Loucy (cell line): ENCODE results near the gene IQGAP1.

ENCODE experiments used
- H2AFZ ChIP-seq: fragments of 200-600 bp; sonication (generic); 2 replicates; pipeline ENCODE4 v1.6.0; 2016; ENCODE audit warnings: antibody characterized with exemption, mild to moderate bottlenecking, low read length, moderate library complexity
- H3F3A ChIP-seq: fragments of 200-600 bp; 2 replicates; pipeline ENCODE4 v1.6.0; 2016; ENCODE audit warnings: antibody characterized with exemption, low read depth, mild to moderate bottlenecking
- H3K27me3 ChIP-seq: fragments of 200-600 bp; sonication (generic); 2 replicates; pipeline ENCODE4 v1.6.1; 2014; ENCODE audit warnings: low read length, mild to moderate bottlenecking; ENCODE audit not compliant: insufficient read depth, poor library complexity, severe bottlenecking
- H3K36me3 ChIP-seq: fragments of 200-600 bp; sonication (generic); 2 replicates; pipeline ENCODE4 v1.6.1; 2016; ENCODE audit warnings: low read length; ENCODE audit not compliant: insufficient read depth
- H3K4me1 ChIP-seq: fragments of 200-600 bp; sonication (generic); 2 replicates; pipeline ENCODE4 v1.5.1; 2014; ENCODE audit warnings: low read length, mild to moderate bottlenecking; ENCODE audit not compliant: insufficient read depth, poor library complexity, severe bottlenecking
- H3K4me2 ChIP-seq: fragments of 200-600 bp; sonication (generic); 2 replicates; pipeline ENCODE4 v1.6.0; 2014; ENCODE audit warnings: antibody characterized with exemption, low read length, low read depth, mild to moderate bottlenecking; ENCODE audit not compliant: poor library complexity, severe bottlenecking
- H3K4me3 ChIP-seq: fragments of 200-600 bp; sonication (generic); 2 replicates; pipeline ENCODE4 v1.5.1; 2014; ENCODE audit warnings: low read length, mild to moderate bottlenecking, mixed read lengths; ENCODE audit not compliant: poor library complexity, severe bottlenecking
- H3K79me2 ChIP-seq: fragments of 200-600 bp; sonication (generic); 2 replicates; pipeline ENCODE4 v1.6.1; 2014; ENCODE audit warnings: low read length; ENCODE audit not compliant: insufficient read depth
- H3K9ac ChIP-seq: fragments of 200-600 bp; sonication (generic); 2 replicates; pipeline ENCODE4 v1.6.0; 2014; ENCODE audit warnings: mild to moderate bottlenecking, low read depth, low read length, moderate library complexity; ENCODE audit not compliant: poor library complexity, severe bottlenecking
- H3K9me2 ChIP-seq: fragments of 200-600 bp; sonication (generic); replicated peaks from 2 replicates; pipeline ENCODE4 v1.6.1; 2016; ENCODE audit warnings: low read depth, low read length, mixed read lengths
- H3K9me3 ChIP-seq: fragments of 200-600 bp; sonication (generic); 2 replicates; pipeline ENCODE4 v1.6.1; 2014; ENCODE audit warnings: mild to moderate bottlenecking, antibody characterized with exemption, low read length, low read depth; ENCODE audit not compliant: insufficient read depth
- H4K20me1 ChIP-seq: fragments of 200-600 bp; sonication (generic); 2 replicates; pipeline ENCODE4 v1.6.0; 2014; ENCODE audit warnings: antibody characterized with exemption, low read length, mild to moderate bottlenecking; ENCODE audit not compliant: insufficient read depth, poor library complexity, severe bottlenecking
- EZH2phosphoT487 ChIP-seq: fragments of 200-600 bp; IDR thresholded peaks from 2 replicates; pipeline ENCODE4 v1.6.1; 2018; ENCODE audit warnings: antibody characterized with exemption, mild to moderate bottlenecking, moderate library complexity, borderline replicate concordance
- TF ChIP-seq, protein P1 (sequence below): fragments of 200-600 bp; sonication (generic); conservative IDR thresholded peaks from 2 replicates; pipeline ENCODE4 v1.5.1; 2014; ENCODE audit warnings: mild to moderate bottlenecking, antibody characterized with exemption, low read length

IQGAP1 gene

GRCh38 chr15:90422936-90423335 is 34.9 kb downstream of the IQGAP1 start:
- no peak overlapping the region for H3K4me2 ChIP-seq
- no peak overlapping the region for H3K4me3 ChIP-seq
- H4K20me1 ChIP-seq: peaks cover 36% of the 10 kb centered on the region
- H3K27me3 ChIP-seq: no peaks in the 10 kb centered on the region
- H2AFZ ChIP-seq: no peak overlapping the region
- peaks cover 19% of the 10 kb centered on the region for H3K4me1 ChIP-seq
- H3K9me3 ChIP-seq: no peaks in the 10 kb centered on the region
- TF ChIP-seq, protein P1, sequence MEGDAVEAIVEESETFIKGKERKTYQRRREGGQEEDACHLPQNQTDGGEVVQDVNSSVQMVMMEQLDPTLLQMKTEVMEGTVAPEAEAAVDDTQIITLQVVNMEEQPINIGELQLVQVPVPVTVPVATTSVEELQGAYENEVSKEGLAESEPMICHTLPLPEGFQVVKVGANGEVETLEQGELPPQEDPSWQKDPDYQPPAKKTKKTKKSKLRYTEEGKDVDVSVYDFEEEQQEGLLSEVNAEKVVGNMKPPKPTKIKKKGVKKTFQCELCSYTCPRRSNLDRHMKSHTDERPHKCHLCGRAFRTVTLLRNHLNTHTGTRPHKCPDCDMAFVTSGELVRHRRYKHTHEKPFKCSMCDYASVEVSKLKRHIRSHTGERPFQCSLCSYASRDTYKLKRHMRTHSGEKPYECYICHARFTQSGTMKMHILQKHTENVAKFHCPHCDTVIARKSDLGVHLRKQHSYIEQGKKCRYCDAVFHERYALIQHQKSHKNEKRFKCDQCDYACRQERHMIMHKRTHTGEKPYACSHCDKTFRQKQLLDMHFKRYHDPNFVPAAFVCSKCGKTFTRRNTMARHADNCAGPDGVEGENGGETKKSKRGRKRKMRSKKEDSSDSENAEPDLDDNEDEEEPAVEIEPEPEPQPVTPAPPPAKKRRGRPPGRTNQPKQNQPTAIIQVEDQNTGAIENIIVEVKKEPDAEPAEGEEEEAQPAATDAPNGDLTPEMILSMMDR: no peak
- no peak for TF ChIP-seq EZH2phosphoT487
- H3K9ac ChIP-seq: no peak overlapping the region
- peaks cover 12% of the 10 kb centered on the region; the same call in 1 of the 2 replicates for H3K36me3 ChIP-seq
- no peaks in the 10 kb centered on the region for H3F3A ChIP-seq
- H3K79me2 ChIP-seq: peaks cover 65% of the 10 kb centered on the region
- H3K9me2 ChIP-seq: no peaks in the 10 kb centered on the region

DNA sequence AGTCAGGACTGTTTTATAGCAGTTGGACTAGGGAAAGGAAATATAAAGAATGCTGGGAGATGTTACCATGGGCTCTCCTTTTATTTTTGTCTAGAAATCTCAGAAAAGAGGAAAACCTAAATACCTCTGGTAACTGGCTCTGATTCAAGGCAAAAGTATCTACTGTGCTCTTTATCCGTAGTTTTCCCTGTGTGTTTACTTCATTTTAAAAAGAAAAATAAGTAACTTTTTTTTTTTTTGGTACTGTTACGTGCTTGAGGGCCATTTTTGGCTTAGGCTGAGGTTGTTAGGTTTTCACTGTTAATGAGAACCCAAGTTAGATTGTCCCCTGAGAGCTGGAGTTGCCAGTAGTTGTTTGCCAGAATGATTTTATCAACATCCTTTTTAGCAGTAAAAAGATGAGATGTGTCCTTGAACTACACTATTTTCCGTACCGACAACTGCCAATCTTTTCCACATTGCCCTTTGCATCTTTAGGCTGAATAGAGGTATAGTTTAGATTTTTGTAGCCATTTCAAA is 35.8 kb downstream of the IQGAP1 start:
- Histone ChIP-seq H3K9ac (no peak overlapping the region), H3K36me3 (peaks cover 15% of the 10 kb centered on the region; the same call in 1 of the 2 replicates), H3K27me3 (no peaks in the 10 kb centered on the region), H3K4me1 (peaks cover 10% of the 10 kb centered on the region), H3K9me3 (no peaks in the 10 kb centered on the region), H4K20me1 (peaks cover 30% of the 10 kb centered on the region), H3F3A (no peaks in the 10 kb centered on the region), H3K9me2 (no peaks in the 10 kb centered on the region), H3K4me2 (no peak overlapping the region), H3K79me2 (peaks cover 56% of the 10 kb centered on the region), H2AFZ (no peak overlapping the region), H3K4me3 (no peak overlapping the region)
- TF ChIP-seq, protein P1: no peak
- TF ChIP-seq EZH2phosphoT487: no peak

GRCh38 chr15:90425726-90426346 is 37.8 kb downstream of the IQGAP1 start:
- Histone ChIP-seq H3K36me3 (peaks cover 29% of the 10 kb centered on the region), H3K9me2 (no peaks in the 10 kb centered on the region), H3K4me2 (no peak overlapping the region), H3K27me3 (no peaks in the 10 kb centered on the region), H3F3A (no peaks in the 10 kb centered on the region), H2AFZ (no peak overlapping the region), H3K9ac (no peak overlapping the region), H3K4me1 (no peaks in the 10 kb centered on the region), H3K79me2 (peaks cover 38% of the 10 kb centered on the region), H3K9me3 (no peaks in the 10 kb centered on the region), H4K20me1 (peaks cover 14% of the 10 kb centered on the region), H3K4me3 (no peak overlapping the region)
- no peak for TF ChIP-seq EZH2phosphoT487
- TF ChIP-seq, protein P1: no peak
